ENCODE measurements around the gene SIRT4.

DNA sequence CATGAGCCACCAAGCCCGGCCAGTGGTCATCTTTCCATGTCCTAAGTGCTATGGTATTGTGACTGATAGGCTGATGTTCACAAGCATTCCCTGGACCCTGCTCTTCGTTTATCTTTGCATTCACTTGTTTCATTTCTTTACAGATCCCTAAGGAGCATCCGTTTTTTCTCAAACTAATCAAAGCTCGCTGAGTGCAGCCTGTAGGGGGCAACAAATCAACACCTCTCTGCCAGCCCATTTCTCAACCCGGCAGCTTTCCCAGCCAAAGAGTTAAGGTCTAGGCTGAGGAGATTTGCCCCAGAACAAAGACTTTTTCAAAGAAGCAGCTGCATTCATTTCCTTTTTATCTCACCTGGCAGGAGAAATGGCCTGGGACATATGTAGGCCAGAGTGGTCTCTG is 12.1 kb downstream of the SIRT4 start:
- TF ChIP-seq POLR2A (IDR thresholded peaks at IDR 0.05), result no peak
- TF ChIP-seq EP300 (IDR thresholded peaks at IDR 0.05), result no peak
